Epithelial cell of proximal tubule (primary cell): Measurements from ENCODE around the gene PACRGL. TPM values are rescaled to one million over a fixed set of nuclear protein-coding genes. Genes with fewer than 3 reads are reported as not detected.

Experiments
- DNase-seq: peaks from one replicate; pipeline ENCODE4 v3.0.0-alpha.2; 2011; ENCODE audit warnings: low read depth
- H3K4me3 ChIP-seq: 2 replicates; pipeline ENCODE4 v1.5.1; 2011; ENCODE audit warnings: low read depth, mild to moderate bottlenecking, low read length
- total RNA-seq: library from RNA; depleted of rRNA; stranded (reverse); fragments of >200 nt; gene quantifications from 2 replicates; pipeline ENCODE4 v1.2.3, GENCODE V29; 2015
- TF ChIP-seq, protein P1 (sequence below): conservative IDR thresholded peaks from 2 replicates; pipeline ENCODE4 v1.5.1; 2012; ENCODE audit warnings: low read depth, mild to moderate bottlenecking, low read length

Gene PACRGL
- total RNA-seq, 1 donor from 2014 or later: 21.0 TPM

DNA sequence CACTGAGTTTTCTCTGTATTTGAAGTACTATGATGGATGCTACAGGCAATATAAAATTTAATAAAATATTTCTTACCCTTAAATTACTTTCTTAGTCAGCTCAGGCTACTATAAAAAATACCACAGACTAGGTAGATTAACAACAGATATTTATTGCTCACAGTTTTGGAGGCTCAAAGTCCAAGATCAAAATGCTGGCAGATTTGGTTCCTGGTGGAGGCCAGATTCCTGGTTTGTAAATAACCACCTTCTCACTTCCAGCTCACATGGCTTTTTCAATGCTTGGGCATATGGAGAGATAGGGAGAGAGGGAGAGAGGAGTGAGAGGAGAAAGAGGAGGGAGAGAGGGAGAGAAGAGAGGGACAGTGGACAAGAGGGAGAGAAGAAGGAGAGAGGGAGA lies 24.5 kb upstream of the PACRGL start:
- H3K4me3 ChIP-seq: no peak overlapping the region
- TF ChIP-seq, protein P1, sequence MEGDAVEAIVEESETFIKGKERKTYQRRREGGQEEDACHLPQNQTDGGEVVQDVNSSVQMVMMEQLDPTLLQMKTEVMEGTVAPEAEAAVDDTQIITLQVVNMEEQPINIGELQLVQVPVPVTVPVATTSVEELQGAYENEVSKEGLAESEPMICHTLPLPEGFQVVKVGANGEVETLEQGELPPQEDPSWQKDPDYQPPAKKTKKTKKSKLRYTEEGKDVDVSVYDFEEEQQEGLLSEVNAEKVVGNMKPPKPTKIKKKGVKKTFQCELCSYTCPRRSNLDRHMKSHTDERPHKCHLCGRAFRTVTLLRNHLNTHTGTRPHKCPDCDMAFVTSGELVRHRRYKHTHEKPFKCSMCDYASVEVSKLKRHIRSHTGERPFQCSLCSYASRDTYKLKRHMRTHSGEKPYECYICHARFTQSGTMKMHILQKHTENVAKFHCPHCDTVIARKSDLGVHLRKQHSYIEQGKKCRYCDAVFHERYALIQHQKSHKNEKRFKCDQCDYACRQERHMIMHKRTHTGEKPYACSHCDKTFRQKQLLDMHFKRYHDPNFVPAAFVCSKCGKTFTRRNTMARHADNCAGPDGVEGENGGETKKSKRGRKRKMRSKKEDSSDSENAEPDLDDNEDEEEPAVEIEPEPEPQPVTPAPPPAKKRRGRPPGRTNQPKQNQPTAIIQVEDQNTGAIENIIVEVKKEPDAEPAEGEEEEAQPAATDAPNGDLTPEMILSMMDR: no peak
- no peak for DNase-seq

DNA sequence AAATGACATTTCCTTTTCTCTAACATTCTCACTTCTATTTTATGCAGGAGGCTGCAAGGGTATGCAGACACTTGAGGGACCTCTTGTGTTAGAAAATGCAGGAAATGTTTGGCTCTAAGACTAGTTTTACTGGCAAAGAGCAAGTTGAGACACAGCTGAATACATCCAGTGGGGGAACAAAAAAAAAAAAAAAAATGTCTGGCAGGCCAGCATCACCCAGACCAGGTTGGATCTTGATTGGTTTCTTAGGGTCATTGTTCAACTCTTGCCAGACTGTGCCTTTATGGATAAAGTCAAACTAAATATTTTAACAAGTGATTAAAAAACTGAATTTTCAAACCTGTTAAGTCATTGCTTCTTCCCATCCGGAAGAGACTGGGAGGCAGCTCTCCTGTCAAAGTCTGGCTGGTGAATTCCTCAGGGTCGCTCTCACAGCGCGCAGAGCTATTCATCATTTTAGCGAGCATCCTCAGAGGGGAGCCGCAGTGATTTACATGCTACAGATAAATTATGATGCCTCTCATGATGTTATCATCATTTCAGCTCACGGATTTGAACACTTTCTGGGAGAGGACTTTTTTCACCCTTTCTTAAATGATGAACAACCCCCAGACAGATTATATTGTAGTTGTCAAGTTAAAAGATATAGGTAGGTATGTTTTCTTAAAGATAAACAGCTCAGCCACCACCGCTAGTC lies 23.6 kb upstream of the PACRGL start:
- DNase-seq: no peak
- H3K4me3 ChIP-seq: no peak overlapping the region
- TF ChIP-seq, protein P1: no peak

DNA sequence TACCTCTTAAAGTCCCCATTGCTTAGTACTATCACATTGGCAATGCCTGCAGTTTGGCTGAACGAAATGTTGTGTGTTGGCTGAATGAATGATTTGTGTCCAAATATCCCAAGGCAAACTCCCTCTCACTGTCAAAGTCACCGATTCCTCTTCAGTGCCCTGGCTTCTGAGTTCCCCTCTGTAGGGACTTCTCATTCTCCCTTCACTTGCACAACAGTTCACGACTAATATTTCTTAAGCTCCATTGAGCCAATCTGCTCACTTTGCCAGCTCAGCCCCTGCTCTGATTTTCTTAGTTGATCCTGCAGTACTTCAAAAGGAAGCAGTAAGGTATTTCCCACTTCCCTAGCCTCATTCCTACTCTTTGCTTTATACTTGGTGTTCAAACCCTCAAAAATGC lies 21.9 kb upstream of the PACRGL start:
- TF ChIP-seq, protein P1: no peak
- H3K4me3 ChIP-seq: no peak overlapping the region
- DNase-seq: no peak

DNA sequence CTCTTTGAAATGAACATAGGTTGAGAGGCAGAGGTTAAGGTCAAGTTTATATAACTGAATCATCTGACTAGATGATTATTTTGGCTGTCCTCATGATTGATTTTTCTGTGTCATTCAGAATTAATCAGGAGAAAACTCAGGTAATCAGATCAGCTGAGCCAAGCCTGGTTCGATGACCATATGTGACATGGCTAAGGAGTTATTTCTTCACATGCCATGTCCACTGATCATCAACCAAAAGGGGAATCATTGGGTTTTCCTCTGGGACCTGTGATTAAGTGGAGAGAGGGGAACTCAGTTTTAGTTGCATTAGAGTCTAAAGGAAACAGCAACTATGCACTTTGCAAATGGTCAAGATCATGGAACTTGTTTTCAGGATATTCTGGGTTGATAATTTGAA lies 20.3 kb upstream of the PACRGL start:
- DNase-seq: no peak
- TF ChIP-seq, protein P1: no peak
- H3K4me3 ChIP-seq: no peak overlapping the region

DNA sequence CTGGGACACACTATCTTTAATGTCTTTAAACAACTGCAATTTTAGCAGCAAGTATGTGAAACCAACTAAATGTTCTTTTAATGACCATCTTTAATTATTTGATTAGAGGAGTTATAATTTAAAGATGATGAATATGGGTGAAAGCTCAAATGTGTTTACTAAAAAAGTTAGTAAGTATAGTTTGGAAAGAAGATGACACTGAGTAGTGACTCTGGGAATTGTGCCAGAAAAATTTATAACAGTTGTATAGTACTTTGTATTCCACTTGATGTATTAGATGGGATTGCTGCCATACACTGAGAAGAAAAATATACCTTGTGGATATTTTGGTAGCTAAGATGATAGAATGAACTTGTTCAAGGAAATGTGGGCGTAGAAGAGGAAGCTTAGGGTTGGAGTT lies 19.5 kb upstream of the PACRGL start:
- TF ChIP-seq, protein P1: no peak
- DNase-seq: no peak

DNA sequence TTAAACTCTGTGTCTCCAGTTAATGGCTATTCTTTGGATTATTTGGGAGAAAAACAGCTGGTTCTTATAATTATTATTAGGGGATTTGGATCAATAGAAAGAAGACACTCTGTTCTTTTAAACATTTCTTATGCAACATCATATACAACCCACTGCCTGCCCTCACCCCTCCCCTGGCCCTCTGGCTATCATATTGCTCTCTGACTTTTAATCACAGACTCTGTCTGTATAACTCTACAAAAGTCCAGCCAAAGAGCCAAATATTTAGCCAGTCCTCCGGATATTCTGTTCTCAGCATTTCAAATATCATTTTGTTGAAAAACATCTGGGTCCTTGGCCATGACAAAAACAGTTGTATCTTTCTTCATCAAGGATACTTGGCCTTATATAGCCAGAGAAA lies 19.0 kb upstream of the PACRGL start:
- TF ChIP-seq, protein P1: no peak
- no peak for DNase-seq
- H3K4me3 ChIP-seq: no peak overlapping the region

More for the DNA sequence above, 19.5 kb upstream of the PACRGL start:
- H3K4me3 ChIP-seq: no peak overlapping the region

DNA sequence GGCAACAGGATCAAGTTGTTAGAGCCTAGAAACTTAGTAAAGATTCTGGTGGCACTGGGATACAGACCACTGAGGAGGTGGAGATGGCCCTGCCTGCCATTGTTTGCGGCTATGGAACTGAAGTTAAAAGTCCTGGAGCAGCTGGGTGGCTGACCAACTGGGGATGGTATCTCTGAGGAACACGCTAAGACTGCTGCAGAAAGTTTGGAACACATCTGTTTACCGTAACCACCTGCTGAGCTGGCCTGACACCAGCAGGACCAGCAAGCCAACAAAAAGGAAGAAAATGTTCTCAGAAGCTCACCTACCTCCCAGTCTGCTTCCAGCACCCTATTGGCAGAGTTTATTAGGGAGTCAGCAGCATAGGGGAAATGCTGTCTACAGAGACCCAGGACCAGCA lies 17.4 kb upstream of the PACRGL start:
- no peak for DNase-seq
- H3K4me3 ChIP-seq: no peak overlapping the region
- TF ChIP-seq, protein P1: no peak
